ENCODE data around the gene GPNMB. TPM values are rescaled to one million over a fixed set of nuclear protein-coding genes. Genes with fewer than 3 reads are reported as not detected.
A peak's percentile ranks its signal among the peaks of the same experiment; 100 is the strongest.

Gene GPNMB
- total and polyA plus RNA-seq, 2 of the 13 experiments (the other 11 are each of a cell fraction or from before 2014, with no cell fraction given), result 1.1 to 1.6 TPM

DNA sequence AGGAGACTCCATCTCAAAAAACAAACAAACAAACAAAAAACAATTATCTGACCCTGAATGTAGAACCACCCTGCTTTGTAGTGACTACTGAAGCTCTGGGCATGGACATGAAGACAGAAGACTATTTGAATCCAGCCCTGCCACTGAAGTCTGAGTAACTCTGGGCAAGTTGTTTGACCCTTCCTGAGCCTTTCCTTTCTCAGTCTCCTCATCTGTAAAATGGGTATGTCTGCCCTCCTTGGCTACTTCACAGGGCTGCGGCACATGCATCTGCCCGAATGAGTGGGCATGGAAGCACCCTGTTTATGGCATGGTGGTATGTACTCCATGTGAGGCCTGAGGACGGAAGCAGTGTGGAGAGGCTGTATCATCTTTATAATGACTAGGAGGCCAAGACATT, 30.4 kb downstream of the GPNMB start:
- BruUV-seq (replicated peaks), result no TSS peak
- in situ Hi-C loops (cut with HindIII; ENCODE audit: extremely low pct_ligation_motif_present, low pct_unique_long_range_greater_than_20kb), result loop anchor here (10.0 kb wide), 1 partner anchor 248 kb away; no protein-coding TSS in a partner anchor
- TF ChIP-seq CHD4 (IDR thresholded peaks at IDR 0.05; ENCODE audit: borderline replicate concordance, low read length) (peak; percentile 90), KDM1A (CRISPR knock-in tag; IDR thresholded peaks at IDR 0.05) (peak; percentile 80; the same call in 1 of the 2 replicates), EHMT2 (IDR thresholded peaks at IDR 0.05; ENCODE audit: borderline replicate concordance, low read depth, low read length) (no peak), THAP8 (CRISPR knock-in tag; IDR thresholded peaks at IDR 0.05; ENCODE audit: borderline replicate concordance) (no peak), IRF9 (CRISPR knock-in tag; IDR thresholded peaks at IDR 0.05; ENCODE audit: borderline replicate concordance) (no peak), ZNF383 (CRISPR knock-in tag; IDR thresholded peaks at IDR 0.05; ENCODE audit: borderline replicate concordance) (no peak), ZNF629 (CRISPR knock-in tag; conservative IDR thresholded peaks at IDR 0.05) (peak; percentile 98), ADNP (CRISPR knock-in tag; IDR thresholded peaks at IDR 0.05) (peak; percentile 64), HMG20B (CRISPR knock-in tag; conservative IDR thresholded peaks at IDR 0.05) (no peak), ZFX (CRISPR knock-in tag; IDR thresholded peaks at IDR 0.05; ENCODE audit: low read depth) (no peak), MEIS1 (CRISPR knock-in tag; IDR thresholded peaks at IDR 0.05; ENCODE audit: borderline replicate concordance) (no peak), GMEB1 (CRISPR knock-in tag; IDR thresholded peaks at IDR 0.05; ENCODE audit: borderline replicate concordance) (no peak), CREM (IDR thresholded peaks at IDR 0.05) (no peak), CREM (CRISPR knock-in tag; IDR thresholded peaks at IDR 0.05) (no peak), ELF3 (CRISPR knock-in tag; IDR thresholded peaks at IDR 0.05) (no peak), ZNF333 (CRISPR knock-in tag; IDR thresholded peaks at IDR 0.05; ENCODE audit: borderline replicate concordance) (no peak), ONECUT2 (CRISPR knock-in tag; IDR thresholded peaks at IDR 0.05) (0 out of 2 replicates have a peak, but pooled peaks have one; percentile 11), ZMYM3 (CRISPR knock-in tag; IDR thresholded peaks at IDR 0.05) (peak; percentile 95), PITX1 (CRISPR knock-in tag; IDR thresholded peaks at IDR 0.05) (0 out of 2 replicates have a peak, but pooled peaks have one; percentile 13), RXRB (CRISPR knock-in tag; IDR thresholded peaks at IDR 0.05; ENCODE audit: borderline replicate concordance) (no peak)
- TF ChIP-seq, protein P1, sequence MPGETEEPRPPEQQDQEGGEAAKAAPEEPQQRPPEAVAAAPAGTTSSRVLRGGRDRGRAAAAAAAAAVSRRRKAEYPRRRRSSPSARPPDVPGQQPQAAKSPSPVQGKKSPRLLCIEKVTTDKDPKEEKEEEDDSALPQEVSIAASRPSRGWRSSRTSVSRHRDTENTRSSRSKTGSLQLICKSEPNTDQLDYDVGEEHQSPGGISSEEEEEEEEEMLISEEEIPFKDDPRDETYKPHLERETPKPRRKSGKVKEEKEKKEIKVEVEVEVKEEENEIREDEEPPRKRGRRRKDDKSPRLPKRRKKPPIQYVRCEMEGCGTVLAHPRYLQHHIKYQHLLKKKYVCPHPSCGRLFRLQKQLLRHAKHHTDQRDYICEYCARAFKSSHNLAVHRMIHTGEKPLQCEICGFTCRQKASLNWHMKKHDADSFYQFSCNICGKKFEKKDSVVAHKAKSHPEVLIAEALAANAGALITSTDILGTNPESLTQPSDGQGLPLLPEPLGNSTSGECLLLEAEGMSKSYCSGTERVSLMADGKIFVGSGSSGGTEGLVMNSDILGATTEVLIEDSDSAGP (CRISPR knock-in tag; IDR thresholded peaks at IDR 0.05; ENCODE audit: borderline replicate concordance), result no peak
- DNase-seq (ENCODE audit: low spot score) (no peak), FAIRE-seq (no peak), ATAC-seq (no peak)
- intact Hi-C loops (cut with micrococcal nuclease; ENCODE audit: unreplicated experiment), result loop anchor here (1.0 to 10.0 kb wide), 4 partner anchors 16 to 158 kb away; partner anchors contain the start of gene MALSU1
- Histone ChIP-seq H3K9me3 (ENCODE audit: low read length) (no peaks in the 10 kb centered on the region), H3K9ac (ENCODE audit: insufficient read depth, low read depth, low read length) (no peak overlapping the region), H3K4me3 (replicated peaks in 1 of 3; ENCODE audit: insufficient read depth in 1 of 3, low read depth in 2 of 3, low read length in 3 of 3) (no peak overlapping the region), H4K20me1 (ENCODE audit: insufficient read depth, low read length) (no peaks in the 10 kb centered on the region), H3K27me3 (ENCODE audit: control insufficient read depth in 1 of 2, insufficient read depth in 2 of 2, low read length in 2 of 2) (no peaks in the 10 kb centered on the region), H3K4me1 (ENCODE audit: insufficient read depth, low read length) (peaks cover 38% of the 10 kb centered on the region), H3K79me2 (ENCODE audit: insufficient read depth, low read length) (no peaks in the 10 kb centered on the region), H3K36me3 (replicated peaks in 1 of 2; ENCODE audit: control insufficient read depth in 1 of 2, insufficient read depth in 2 of 2, low read length in 2 of 2) (no peaks in the 10 kb centered on the region), H2AFZ (ENCODE audit: low read length) (no peak overlapping the region), H3K27ac (ENCODE audit: extremely low read length, insufficient read depth, low read length) (no peak overlapping the region), H3K4me2 (ENCODE audit: low read depth, low read length) (no peak overlapping the region)
- POLR2A ChIA-PET, result interaction anchor here (1.2 to 1.3 kb wide), 2 partner anchors 17 to 81 kb away, joined by 3 to 4 read pairs; no protein-coding TSS in a partner anchor
- 80% methylated on average over 3 of the region's 3 CpGs for WGBS (ENCODE audit: low lambda C conversion rate)
- CTCF ChIA-PET (ENCODE audit: low intra/inter-chr PET ratio, low total read pairs), result interaction anchor here (1.1 kb wide), 1 partner anchor 185 kb away, joined by 3 read pairs; no protein-coding TSS in a partner anchor

Data from HepG2 (cell line).